WTC11 (cell line): Measurements from ENCODE around the gene CENPVL3. TPM values are rescaled to one million over a fixed set of nuclear protein-coding genes. Genes with fewer than 3 reads are reported as not detected.

Source experiments
- ATAC-seq: fragments of 200-7000 bp; cut with Tn5 transposase; 2 replicates; pipeline ENCODE4 v1.10.0; 2021; ENCODE audit warnings: mild to moderate bottlenecking, moderate library complexity
- CTCF ChIA-PET: fragments of 300-600 bp; sonication (Branson Sonifier 250); formaldehyde crosslinking; loops from one replicate; lab custom pipeline; 2021; ENCODE audit warnings: antibody characterized with exemption; lab: Charles Lee
- POLR2A ChIA-PET: fragments of 350-600 bp; sonication (Branson Sonifier 250); formaldehyde crosslinking; loops from one replicate; lab custom pipeline; 2021; ENCODE audit warnings: antibody characterized with exemption; lab: Charles Lee
- DNase-seq: peaks from one replicate; pipeline ENCODE4 v3.0.0; 2021; ENCODE audit warnings: low spot score
- H3K27ac Mint-ChIP-seq: 2 replicates; pipeline ENCODE4 v1.8.0; 2021; ENCODE audit warnings: mixed read lengths
- H3K27me3 Mint-ChIP-seq: 2 replicates; pipeline ENCODE4 v1.8.0; 2021; ENCODE audit warnings: low read depth, mild to moderate bottlenecking, moderate library complexity, mixed read lengths
- H3K36me3 Mint-ChIP-seq: 2 replicates; pipeline ENCODE4 v1.8.0; 2021; ENCODE audit warnings: mixed read lengths
- H3K4me1 Mint-ChIP-seq: 2 replicates; pipeline ENCODE4 v1.8.0; 2022; ENCODE audit warnings: mixed read lengths
- H3K4me3 Mint-ChIP-seq: 2 replicates; pipeline ENCODE4 v1.8.0; 2021; ENCODE audit warnings: mild to moderate bottlenecking, moderate library complexity, mixed read lengths
- H3K9me3 Mint-ChIP-seq: 2 replicates; pipeline ENCODE4 v1.8.0; 2021; ENCODE audit warnings: mixed read lengths
- ATF3 ChIP-seq: sonication (generic); formaldehyde crosslinking; conservative IDR thresholded peaks from 2 replicates; pipeline ENCODE4 v1.8.1; 2022; ENCODE audit warnings: mild to moderate bottlenecking, missing genetic modification reagents
- ATF6 ChIP-seq: sonication (generic); formaldehyde crosslinking; IDR thresholded peaks from 2 replicates; pipeline ENCODE4 v1.8.1; 2023; ENCODE audit warnings: mild to moderate bottlenecking, missing genetic modification reagents
- CBFB ChIP-seq: sonication (generic); formaldehyde crosslinking; IDR thresholded peaks from 2 replicates; pipeline ENCODE4 v1.8.1; 2022; ENCODE audit warnings: mild to moderate bottlenecking, low read depth, missing genetic modification reagents
- CREM ChIP-seq: sonication (generic); formaldehyde crosslinking; IDR thresholded peaks from 2 replicates; pipeline ENCODE4 v1.8.1; 2022; ENCODE audit warnings: mild to moderate bottlenecking, missing genetic modification reagents, moderate library complexity
- CTCF ChIP-seq: fragments of 200-600 bp; IDR thresholded peaks from 2 replicates; pipeline ENCODE4 v1.8.0; 2022; ENCODE audit warnings: antibody characterized with exemption
- E2F1 ChIP-seq: sonication (generic); formaldehyde crosslinking; IDR thresholded peaks from 2 replicates; pipeline ENCODE4 v1.8.0; 2022; ENCODE audit warnings: mild to moderate bottlenecking, missing genetic modification reagents
- EMX1 ChIP-seq: fragments of 250-450 bp; sonication (Bioruptor Pico); IDR thresholded peaks from 2 replicates; pipeline ENCODE4 v1.8.0; 2021; ENCODE audit warnings: mild to moderate bottlenecking
- ESRRA ChIP-seq: sonication (generic); formaldehyde crosslinking; IDR thresholded peaks from 2 replicates; pipeline ENCODE4 v1.8.1; 2022; ENCODE audit warnings: mild to moderate bottlenecking, missing genetic modification reagents, borderline replicate concordance
- GRHL2 ChIP-seq: fragments of 250-450 bp; sonication (Bioruptor Pico); IDR thresholded peaks from 2 replicates; pipeline ENCODE4 v1.8.0; 2022; ENCODE audit warnings: mild to moderate bottlenecking, moderate library complexity; ENCODE audit not compliant: insufficient replicate concordance, severe bottlenecking
- GTF2I ChIP-seq: fragments of 250-450 bp; sonication (Bioruptor Pico); conservative IDR thresholded peaks from 2 replicates; pipeline ENCODE4 v1.4.0; 2021; ENCODE audit warnings: mild to moderate bottlenecking
- JAZF1 ChIP-seq: fragments of 250-450 bp; sonication (Bioruptor Pico); IDR thresholded peaks from 2 replicates; pipeline ENCODE4 v1.9.0; 2021; ENCODE audit warnings: moderate library complexity, mild to moderate bottlenecking, inconsistent platforms
- JUN ChIP-seq: sonication (generic); formaldehyde crosslinking; IDR thresholded peaks from 2 replicates; pipeline ENCODE4 v1.8.0; 2023; ENCODE audit warnings: mild to moderate bottlenecking, missing genetic modification reagents
- MAX ChIP-seq: sonication (generic); formaldehyde crosslinking; IDR thresholded peaks from 2 replicates; pipeline ENCODE4 v1.8.0; 2022; ENCODE audit warnings: mild to moderate bottlenecking, missing genetic modification reagents
- NR1H2 ChIP-seq: sonication (generic); formaldehyde crosslinking; IDR thresholded peaks from 2 replicates; pipeline ENCODE4 v1.9.0; 2021; ENCODE audit warnings: mild to moderate bottlenecking, moderate library complexity, missing genetic modification reagents
- NR2C2 ChIP-seq: sonication (generic); formaldehyde crosslinking; IDR thresholded peaks from 2 replicates; pipeline ENCODE4 v1.8.0; 2022; ENCODE audit warnings: mild to moderate bottlenecking, missing genetic modification reagents
- OVOL2 ChIP-seq: fragments of 250-450 bp; sonication (Bioruptor Pico); IDR thresholded peaks from 2 replicates; pipeline ENCODE4 v1.9.0; 2021; ENCODE audit warnings: mild to moderate bottlenecking, borderline replicate concordance
- PRRX2 ChIP-seq: fragments of 250-450 bp; sonication (Bioruptor Pico); IDR thresholded peaks from 2 replicates; pipeline ENCODE4 v1.8.0; 2021; ENCODE audit warnings: mild to moderate bottlenecking
- RELA ChIP-seq: sonication (generic); formaldehyde crosslinking; IDR thresholded peaks from 2 replicates; pipeline ENCODE4 v1.8.1; 2022; ENCODE audit warnings: missing genetic modification reagents, mild to moderate bottlenecking, borderline replicate concordance
- TP53 ChIP-seq: sonication (generic); formaldehyde crosslinking; IDR thresholded peaks from 2 replicates; pipeline ENCODE4 v1.8.1; 2023; ENCODE audit warnings: mild to moderate bottlenecking, missing genetic modification reagents
- ZNF232 ChIP-seq: sonication (generic); formaldehyde crosslinking; IDR thresholded peaks from 2 replicates; pipeline ENCODE4 v1.8.0; 2022; ENCODE audit warnings: mild to moderate bottlenecking, missing genetic modification reagents
- ZNF416 ChIP-seq: fragments of 250-450 bp; sonication (Bioruptor Pico); IDR thresholded peaks from 2 replicates; pipeline ENCODE4 v1.9.0; 2021; ENCODE audit warnings: mild to moderate bottlenecking, inconsistent platforms
- total RNA-seq: library from RNA; stranded (reverse); gene quantifications from 3 replicates; pipeline ENCODE4 v1.2.3, GENCODE V29; 2021
- TF ChIP-seq, protein P1 (sequence below): sonication (generic); formaldehyde crosslinking; IDR thresholded peaks from 2 replicates; pipeline ENCODE4 v1.8.0; 2022; ENCODE audit warnings: mild to moderate bottlenecking, missing genetic modification reagents
- TF ChIP-seq, protein P2 (sequence below): sonication (generic); formaldehyde crosslinking; IDR thresholded peaks from 2 replicates; pipeline ENCODE4 v1.8.1; 2023; ENCODE audit warnings: mild to moderate bottlenecking, missing genetic modification reagents, moderate library complexity
- TF ChIP-seq, protein P3 (sequence below): sonication (generic); formaldehyde crosslinking; IDR thresholded peaks from 2 replicates; pipeline ENCODE4 v1.8.1; 2022; ENCODE audit warnings: low read depth, mild to moderate bottlenecking, moderate library complexity, missing genetic modification reagents, borderline replicate concordance
- TF ChIP-seq, protein P4 (sequence below): sonication (generic); formaldehyde crosslinking; IDR thresholded peaks from 2 replicates; pipeline ENCODE4 v1.8.0; 2022; ENCODE audit warnings: mild to moderate bottlenecking, missing genetic modification reagents

The CENPVL3 gene
- total RNA-seq, 1 experiment from 2014 or later = 3.3 TPM

DNA sequence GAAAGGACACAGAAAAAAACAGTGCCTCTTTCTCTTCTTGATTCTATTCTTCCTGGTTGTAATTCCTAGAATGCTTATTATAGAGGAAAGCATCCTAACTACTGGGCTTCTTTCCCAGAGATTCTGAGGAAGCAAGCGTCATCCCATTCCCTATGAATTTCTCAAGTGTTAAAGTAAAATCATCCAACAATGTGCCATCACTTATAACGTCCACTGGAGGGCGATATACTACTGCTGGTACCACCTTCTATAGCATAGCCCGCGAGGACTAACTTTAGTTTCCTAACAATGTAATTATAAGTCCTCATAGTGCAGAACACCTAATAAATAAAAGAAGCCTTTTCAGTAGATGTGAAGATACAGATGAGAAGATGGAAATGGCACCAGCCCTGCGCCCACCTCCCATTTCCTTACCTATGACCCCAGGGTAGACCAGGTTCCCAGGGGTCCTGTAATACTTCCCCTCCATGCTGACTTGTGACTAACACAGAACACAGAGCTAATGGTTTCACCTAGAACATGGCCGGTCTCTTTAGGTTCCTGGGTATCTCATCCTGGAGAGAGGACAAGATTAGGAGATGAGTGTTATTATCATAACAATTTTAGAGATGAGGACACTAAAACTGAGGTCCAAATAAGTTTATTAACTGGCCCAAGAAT lies 4.2 kb downstream of the CENPVL3 start:
- H3K27ac Mint-ChIP-seq = no peak overlapping the region
- peaks cover 13% of the 10 kb centered on the region for H3K4me1 Mint-ChIP-seq
- H3K27me3 Mint-ChIP-seq = peaks cover 21% of the 10 kb centered on the region
- CTCF ChIA-PET = interaction anchor here (0.6 to 1.0 kb wide), 6 partner anchors 18 to 647 kb away, joined by 3 to 4 read pairs (median 3); partner anchors contain the start of gene MAGED1
- POLR2A ChIA-PET = no interaction called here
- no peak for TF ChIP-seq CREM (CRISPR knock-in tag)
- 0 out of 2 replicates have a peak, but pooled peaks have one; percentile 24 for TF ChIP-seq CTCF
- TF ChIP-seq GTF2I (CRISPR knock-in tag) = no peak
- TF ChIP-seq ESRRA = no peak
- no peak for TF ChIP-seq JAZF1
- no peak for TF ChIP-seq ZNF416 (CRISPR knock-in tag)
- peak; percentile 50 for ATAC-seq
- no peaks in the 10 kb centered on the region for H3K36me3 Mint-ChIP-seq
- H3K9me3 Mint-ChIP-seq = peaks cover 6% of the 10 kb centered on the region; the same call in 1 of the 2 replicates
- no peak overlapping the region for H3K4me3 Mint-ChIP-seq
- no peak for DNase-seq

GRCh38 chrX:51608766-51609165 lies 9.9 kb downstream of the CENPVL3 start:
- ChIA-PET POLR2A (no interaction called here), CTCF (interaction anchor here (0.7 kb wide), 1 partner anchor 121 kb away, joined by 3 read pairs; no protein-coding TSS in a partner anchor)
- Mint-ChIP-seq H3K36me3 (no peaks in the 10 kb centered on the region), H3K4me1 (no peaks in the 10 kb centered on the region), H3K4me3 (no peak overlapping the region), H3K9me3 (no peaks in the 10 kb centered on the region), H3K27ac (no peak overlapping the region), H3K27me3 (no peaks in the 10 kb centered on the region; the same call in 1 of the 2 replicates)
- TF ChIP-seq MAX (CRISPR knock-in tag) (no peak), OVOL2 (CRISPR knock-in tag) (no peak), EMX1 (no peak), NR2C2 (no peak), ZNF232 (CRISPR knock-in tag) (no peak), ATF6 (CRISPR knock-in tag) (no peak), JUN (no peak), NR1H2 (CRISPR knock-in tag) (no peak), PRRX2 (no peak), GRHL2 (CRISPR knock-in tag) (no peak), CBFB (CRISPR knock-in tag) (no peak), E2F1 (CRISPR knock-in tag) (no peak), ATF3 (CRISPR knock-in tag) (no peak), TP53 (no peak), CREM (CRISPR knock-in tag) (no peak), RELA (CRISPR knock-in tag) (no peak)
- TF ChIP-seq, protein P1, sequence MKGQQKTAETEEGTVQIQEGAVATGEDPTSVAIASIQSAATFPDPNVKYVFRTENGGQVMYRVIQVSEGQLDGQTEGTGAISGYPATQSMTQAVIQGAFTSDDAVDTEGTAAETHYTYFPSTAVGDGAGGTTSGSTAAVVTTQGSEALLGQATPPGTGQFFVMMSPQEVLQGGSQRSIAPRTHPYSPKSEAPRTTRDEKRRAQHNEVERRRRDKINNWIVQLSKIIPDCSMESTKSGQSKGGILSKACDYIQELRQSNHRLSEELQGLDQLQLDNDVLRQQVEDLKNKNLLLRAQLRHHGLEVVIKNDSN (CRISPR knock-in tag) = no peak
- TF ChIP-seq, protein P2, sequence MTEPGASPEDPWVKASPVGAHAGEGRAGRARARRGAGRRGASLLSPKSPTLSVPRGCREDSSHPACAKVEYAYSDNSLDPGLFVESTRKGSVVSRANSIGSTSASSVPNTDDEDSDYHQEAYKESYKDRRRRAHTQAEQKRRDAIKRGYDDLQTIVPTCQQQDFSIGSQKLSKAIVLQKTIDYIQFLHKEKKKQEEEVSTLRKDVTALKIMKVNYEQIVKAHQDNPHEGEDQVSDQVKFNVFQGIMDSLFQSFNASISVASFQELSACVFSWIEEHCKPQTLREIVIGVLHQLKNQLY (CRISPR knock-in tag) = no peak
- TF ChIP-seq, protein P3, sequence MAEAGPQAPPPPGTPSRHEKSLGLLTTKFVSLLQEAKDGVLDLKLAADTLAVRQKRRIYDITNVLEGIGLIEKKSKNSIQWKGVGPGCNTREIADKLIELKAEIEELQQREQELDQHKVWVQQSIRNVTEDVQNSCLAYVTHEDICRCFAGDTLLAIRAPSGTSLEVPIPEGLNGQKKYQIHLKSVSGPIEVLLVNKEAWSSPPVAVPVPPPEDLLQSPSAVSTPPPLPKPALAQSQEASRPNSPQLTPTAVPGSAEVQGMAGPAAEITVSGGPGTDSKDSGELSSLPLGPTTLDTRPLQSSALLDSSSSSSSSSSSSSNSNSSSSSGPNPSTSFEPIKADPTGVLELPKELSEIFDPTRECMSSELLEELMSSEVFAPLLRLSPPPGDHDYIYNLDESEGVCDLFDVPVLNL (CRISPR knock-in tag) = no peak
- TF ChIP-seq, protein P4, sequence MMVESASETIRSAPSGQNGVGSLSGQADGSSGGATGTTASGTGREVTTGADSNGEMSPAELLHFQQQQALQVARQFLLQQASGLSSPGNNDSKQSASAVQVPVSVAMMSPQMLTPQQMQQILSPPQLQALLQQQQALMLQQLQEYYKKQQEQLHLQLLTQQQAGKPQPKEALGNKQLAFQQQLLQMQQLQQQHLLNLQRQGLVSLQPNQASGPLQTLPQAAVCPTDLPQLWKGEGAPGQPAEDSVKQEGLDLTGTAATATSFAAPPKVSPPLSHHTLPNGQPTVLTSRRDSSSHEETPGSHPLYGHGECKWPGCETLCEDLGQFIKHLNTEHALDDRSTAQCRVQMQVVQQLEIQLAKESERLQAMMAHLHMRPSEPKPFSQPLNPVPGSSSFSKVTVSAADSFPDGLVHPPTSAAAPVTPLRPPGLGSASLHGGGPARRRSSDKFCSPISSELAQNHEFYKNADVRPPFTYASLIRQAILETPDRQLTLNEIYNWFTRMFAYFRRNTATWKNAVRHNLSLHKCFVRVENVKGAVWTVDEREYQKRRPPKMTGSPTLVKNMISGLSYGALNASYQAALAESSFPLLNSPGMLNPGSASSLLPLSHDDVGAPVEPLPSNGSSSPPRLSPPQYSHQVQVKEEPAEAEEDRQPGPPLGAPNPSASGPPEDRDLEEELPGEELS (CRISPR knock-in tag) = no peak
- DNase-seq = no peak
- no peak for ATAC-seq
